HL-60 (cell line): ENCODE data around the gene ZFP64.

Experiments
- DNase-seq, 2 experiments: peaks; one replicate each; pipeline ENCODE4 v3.0.0-alpha.2; 2010 to 2020; ENCODE audit warnings: low read depth in 1 of 2, low spot score in 1 of 2
- H3K27ac ChIP-seq: fragments of 250-450 bp; sonication (Bioruptor Pico); replicated peaks from 2 replicates; pipeline ENCODE4 v1.5.1; 2020; ENCODE audit warnings: mild to moderate bottlenecking, moderate library complexity
- H3K27me3 ChIP-seq: fragments of 250-450 bp; sonication (Bioruptor Pico); 2 replicates; pipeline ENCODE4 v1.5.1; 2021; ENCODE audit warnings: mild to moderate bottlenecking, moderate library complexity; ENCODE audit not compliant: insufficient read depth, poor library complexity, severe bottlenecking
- H3K4me3 ChIP-seq: replicated peaks from 2 replicates; pipeline ENCODE4 v1.5.1; 2011; ENCODE audit warnings: mild to moderate bottlenecking, control low read depth, low read length; ENCODE audit not compliant: insufficient read depth
- CTCF ChIP-seq: IDR thresholded peaks from one replicate; pipeline ENCODE4 v1.5.1; 2011; ENCODE audit warnings: low read length, control low read depth, inconsistent platforms; ENCODE audit not compliant: insufficient read depth
- GABPA ChIP-seq: IDR thresholded peaks from 2 replicates; pipeline ENCODE4 v1.6.1; 2012; ENCODE audit warnings: low read depth
- POLR2AphosphoS5 ChIP-seq: IDR thresholded peaks from 2 replicates; pipeline ENCODE4 v1.6.1; 2012; ENCODE audit warnings: low read depth
- REST ChIP-seq: IDR thresholded peaks from 2 replicates; pipeline ENCODE4 v1.6.1; 2012; ENCODE audit warnings: low read depth; ENCODE audit not compliant: insufficient replicate concordance
- SPI1 ChIP-seq: IDR thresholded peaks from 2 replicates; pipeline ENCODE4 v1.6.1; 2012; ENCODE audit warnings: low read depth, mild to moderate bottlenecking, borderline replicate concordance

ZFP64 gene

GRCh38 chr20:52178691-52179090 is 12.9 kb downstream of the ZFP64 start:
- TF ChIP-seq SPI1 (no peak), GABPA (no peak), POLR2AphosphoS5 (no peak), CTCF (no peak)
- Histone ChIP-seq H3K27me3 (no peaks in the 10 kb centered on the region), H3K27ac (no peak overlapping the region), H3K4me3 (no peak overlapping the region)
- no peak for DNase-seq

GRCh38 chr20:52175840-52176239 is 15.7 kb downstream of the ZFP64 start:
- H3K4me3 ChIP-seq, result no peak overlapping the region
- TF ChIP-seq REST (no peak), GABPA (no peak), SPI1 (no peak), POLR2AphosphoS5 (no peak), CTCF (no peak)
- no peak for DNase-seq
- H3K27me3 ChIP-seq, result no peaks in the 10 kb centered on the region
- H3K27ac ChIP-seq, result no peak overlapping the region

- DNase-seq, result no peak
- no peak overlapping the region for H3K4me3 ChIP-seq
- no peak for TF ChIP-seq SPI1
- TF ChIP-seq CTCF, result no peak
- no peak for TF ChIP-seq REST
- TF ChIP-seq POLR2AphosphoS5, result no peak
- no peak for TF ChIP-seq GABPA
- no peak overlapping the region for H3K27ac ChIP-seq
- H3K27me3 ChIP-seq, result no peaks in the 10 kb centered on the region
These were observed 19.1 kb downstream of the ZFP64 start for GRCh38 chr20:52172392-52173047.

GRCh38 chr20:52171025-52171424 is 20.6 kb downstream of the ZFP64 start:
- Histone ChIP-seq H3K27me3 (no peaks in the 10 kb centered on the region), H3K27ac (no peak overlapping the region), H3K4me3 (no peak overlapping the region)
- TF ChIP-seq SPI1, result no peak
- TF ChIP-seq CTCF, result no peak
- TF ChIP-seq GABPA, result no peak
- no peak for TF ChIP-seq POLR2AphosphoS5
- no peak for TF ChIP-seq REST
- DNase-seq, result no peak
